CD8-positive, alpha-beta memory T cell (primary cell): Measurements from ENCODE around the gene C6orf136. TPM values are rescaled to one million over a fixed set of nuclear protein-coding genes. Genes with fewer than 3 reads are reported as not detected.

ENCODE experiments used
- CTCF ChIA-PET: fragments of 350-600 bp; sonication (Branson Sonifier 250); formaldehyde crosslinking; loops from one replicate; lab custom pipeline; 2021; ENCODE audit warnings: antibody characterized with exemption; lab: Charles Lee
- POLR2A ChIA-PET: fragments of 350-600 bp; sonication (Branson Sonifier 250); formaldehyde crosslinking; loops from one replicate; lab custom pipeline; 2021; ENCODE audit warnings: antibody characterized with exemption; lab: Charles Lee
- DNase-seq, 5 donors: peaks; one replicate each; pipeline versions ENCODE4 v3.0.0 to v3.0.0-alpha.2; 2020 to 2022; ENCODE audit warnings: mixed read lengths in 1 of 5
- H3K27ac ChIP-seq: one replicate; pipeline ENCODE4 v1.7.0; 2013; ENCODE audit warnings: low read depth, mild to moderate bottlenecking, low read length, moderate library complexity
- H3K27me3 ChIP-seq: 2 replicates; pipeline ENCODE4 v1.7.0; 2013; ENCODE audit warnings: low read length, mild to moderate bottlenecking; ENCODE audit not compliant: insufficient read depth, poor library complexity, severe bottlenecking
- H3K36me3 ChIP-seq: 2 replicates; pipeline ENCODE4 v1.7.0; 2013; ENCODE audit warnings: mild to moderate bottlenecking, low read length, moderate library complexity; ENCODE audit not compliant: insufficient read depth
- H3K4me1 ChIP-seq: 2 replicates; pipeline ENCODE4 v1.7.0; 2013; ENCODE audit warnings: mild to moderate bottlenecking, low read length, moderate library complexity; ENCODE audit not compliant: insufficient read depth
- H3K4me3 ChIP-seq: 2 replicates; pipeline ENCODE4 v1.7.0; 2013; ENCODE audit warnings: mild to moderate bottlenecking, low read length
- H3K9me3 ChIP-seq: 2 replicates; pipeline ENCODE4 v1.7.0; 2013; ENCODE audit warnings: mild to moderate bottlenecking, low read length
- H3K27ac Mint-ChIP-seq, 8 donors: one replicate each; pipeline ENCODE4 v1.8.0; 2020 to 2021; ENCODE audit warnings: mixed read lengths in 8 of 8, mild to moderate bottlenecking in 6 of 8, inconsistent platforms in 3 of 8, moderate library complexity in 3 of 8
- H3K27me3 Mint-ChIP-seq, 2 donors: one replicate each; pipeline ENCODE4 v1.8.0; 2020 to 2021; ENCODE audit warnings: mixed read lengths in 2 of 2, mild to moderate bottlenecking in 1 of 2, moderate library complexity in 1 of 2
- H3K36me3 Mint-ChIP-seq, 3 donors: one replicate each; pipeline ENCODE4 v1.8.0; 2020 to 2021; ENCODE audit warnings: mixed read lengths in 3 of 3, inconsistent platforms in 1 of 3, mild to moderate bottlenecking in 1 of 3
- H3K4me1 Mint-ChIP-seq, 3 donors: one replicate each; pipeline ENCODE4 v1.8.0; 2020 to 2021; ENCODE audit warnings: mixed read lengths in 3 of 3, inconsistent platforms in 1 of 3, mild to moderate bottlenecking in 1 of 3
- H3K4me3 Mint-ChIP-seq, 7 donors: one replicate each; pipeline ENCODE4 v1.8.0; 2020 to 2021; ENCODE audit warnings: mixed read lengths in 7 of 7, mild to moderate bottlenecking in 6 of 7, moderate library complexity in 4 of 7, inconsistent platforms in 2 of 7
- H3K9me3 Mint-ChIP-seq, 5 donors: one replicate each; pipeline ENCODE4 v1.8.0; 2020 to 2022; ENCODE audit warnings: mixed read lengths in 5 of 5, mild to moderate bottlenecking in 3 of 5, moderate library complexity in 2 of 5, inconsistent platforms in 1 of 5
- polyA plus RNA-seq: library from polyadenylated mRNA; unstranded; fragments of 300-500 nt; fragmentation: Illumina TruSeq; gene quantifications from one replicate; pipeline ENCODE4 v1.2.3, GENCODE V29; 2021
- total RNA-seq, 2 experiments: library from RNA; stranded (reverse); gene quantifications; one replicate each; pipeline ENCODE4 v1.2.3, GENCODE V29; 2021

Gene C6orf136
- total and polyA plus RNA-seq, 3 experiments from 2014 or later, result 11.8 to 42.2 (median 35.9) TPM

DNA sequence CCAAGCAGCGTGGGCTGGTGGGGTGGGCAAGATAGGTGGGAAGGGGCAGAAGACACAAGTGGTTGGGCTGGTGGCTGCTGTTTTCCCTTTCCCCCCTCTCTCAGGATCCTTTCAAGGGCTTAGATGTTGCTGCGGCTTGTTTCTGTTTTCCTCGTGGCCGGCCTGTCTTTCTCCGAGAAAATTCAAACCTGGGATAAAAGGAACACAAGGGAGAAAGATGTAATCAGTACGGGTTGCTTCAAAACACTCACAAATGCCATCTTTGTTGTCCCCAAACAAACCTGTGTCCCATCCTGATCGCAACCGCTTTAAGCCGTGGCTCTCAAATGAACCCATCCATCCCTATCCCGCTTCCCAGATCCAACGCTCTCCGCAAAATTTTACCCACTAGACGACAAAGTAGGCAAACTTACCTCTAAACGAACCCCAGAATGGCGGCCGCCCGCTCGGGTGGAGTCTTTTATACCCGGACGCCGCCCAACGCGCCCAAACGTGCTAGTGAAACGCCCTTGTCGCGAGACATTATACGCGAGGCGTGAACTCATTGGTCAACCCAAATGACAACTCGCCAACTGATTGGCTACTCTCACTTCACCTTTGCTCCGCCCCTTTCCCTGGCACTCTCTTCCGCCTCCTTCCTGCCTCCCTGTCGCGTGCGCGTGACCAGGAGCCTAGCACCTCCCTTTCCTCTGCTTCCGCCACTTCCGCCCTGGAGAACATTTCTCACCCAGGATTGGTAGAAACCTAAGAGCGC, 29.9 kb upstream of the C6orf136 start, which contains the start of gene PPP1R10:
TSS of gene PPP1R10 (minus strand) at position 433 of the 754 bp plus-strand sequence. CDS start 7,299 bp downstream, outside the sequence.
- POLR2A ChIA-PET, result interaction anchor here (0.5 to 2.4 kb wide), 16 partner anchors 9 to 125 kb away, joined by 3 to 17 read pairs (median 6); partner anchors contain the start of genes ABCF1, ATAT1, DHX16 and FLOT1
- H3K36me3 ChIP-seq, result peaks cover 42% of the 10 kb centered on the region
- H3K36me3 Mint-ChIP-seq, result peaks cover 19 to 71% (median 21%) of the 10 kb centered on the region in 3 donors

DNA sequence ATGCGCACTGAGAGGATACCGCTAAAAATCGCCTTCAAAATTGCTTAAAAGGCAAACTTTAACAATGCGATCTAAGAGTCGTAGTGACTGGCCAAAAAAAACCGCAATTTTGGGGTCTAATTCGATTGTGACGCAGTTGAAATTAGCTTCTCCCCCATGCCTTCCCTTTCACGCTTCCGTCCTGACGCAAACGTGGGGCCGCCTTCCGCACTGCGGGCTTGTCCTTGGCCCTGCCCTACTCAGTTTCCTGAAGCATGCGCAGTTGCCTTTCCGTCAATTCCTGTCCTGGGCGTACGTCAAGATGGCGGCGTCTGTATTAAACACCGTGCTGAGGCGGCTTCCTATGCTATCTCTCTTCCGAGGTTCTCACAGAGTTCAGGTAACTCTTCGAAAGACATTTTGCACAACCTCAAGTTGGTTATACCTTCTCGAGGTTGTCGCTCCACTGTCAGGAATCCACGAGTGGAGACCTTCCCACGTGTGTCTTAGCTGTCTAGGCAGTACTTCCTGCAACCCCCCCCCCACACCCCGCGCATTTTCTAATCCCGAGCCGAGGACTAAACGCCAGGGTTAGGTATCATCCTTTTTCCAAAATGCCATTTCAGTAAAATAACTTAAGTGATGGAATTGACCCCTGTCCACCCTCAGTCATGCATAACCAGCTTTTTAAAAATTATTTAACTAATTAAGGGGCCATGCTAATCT, 29.2 kb upstream of the C6orf136 start, which contains the start of gene MRPS18B:
TSS of gene MRPS18B (plus strand) at position 276 of the 705 bp plus-strand sequence. CDS start at position 302, 26 bp downstream.
- peaks cover 0 to 20% of the 10 kb centered on the region in 2 donors for H3K27me3 Mint-ChIP-seq
- H3K27ac Mint-ChIP-seq, result peak within 1 kb of the TSS; percentile 100
- H3K4me1 Mint-ChIP-seq, result peaks cover 27 to 40% (median 39%) of the 10 kb centered on the region in 3 donors
- peak; percentile 96 to 100 (median 99) for DNase-seq
- peaks cover 36% of the 10 kb centered on the region for H3K4me1 ChIP-seq
- no peaks in the 10 kb centered on the region for H3K27me3 ChIP-seq
- H3K4me3 ChIP-seq, result peak within 1 kb of the TSS; percentile 95
- H3K36me3 Mint-ChIP-seq, result peaks cover 19 to 73% (median 24%) of the 10 kb centered on the region in 3 donors
- peak within 1 kb of the TSS; percentile 99 for H3K27ac ChIP-seq
- peaks cover 45% of the 10 kb centered on the region for H3K36me3 ChIP-seq
- H3K9me3 Mint-ChIP-seq, result peaks cover 0 to 4% (median 2%) of the 10 kb centered on the region in 5 donors
- H3K9me3 ChIP-seq, result no peaks in the 10 kb centered on the region
- H3K4me3 Mint-ChIP-seq, result peak within 1 kb of the TSS; percentile 93 to 100 (median 99)
- CTCF ChIA-PET, result interaction anchor here (0.6 to 2.2 kb wide), 12 partner anchors 47 to 260 kb away, joined by 3 to 11 read pairs (median 5); partner anchors contain the start of genes ABCF1, DHX16 and MDC1
- POLR2A ChIA-PET, result interaction anchor here (0.5 to 2.4 kb wide), 20 partner anchors 9 to 134 kb away, joined by 3 to 17 read pairs (median 6); partner anchors contain the start of genes ABCF1, ATAT1, DHX16 and FLOT1

More for the DNA sequence above, 29.9 kb upstream of the C6orf136 start, which contains the start of gene PPP1R10:
- peaks cover 0 to 20% of the 10 kb centered on the region in 2 donors for H3K27me3 Mint-ChIP-seq
- Histone ChIP-seq H3K27me3 (no peaks in the 10 kb centered on the region), H3K4me1 (peaks cover 43% of the 10 kb centered on the region), H3K27ac (peak within 1 kb of the TSS; percentile 99), H3K4me3 (peak within 1 kb of the TSS; percentile 95), H3K9me3 (no peaks in the 10 kb centered on the region)
- H3K9me3 Mint-ChIP-seq, result peaks cover 0 to 4% (median 2%) of the 10 kb centered on the region in 5 donors
- peak within 1 kb of the TSS; percentile 100 for H3K27ac Mint-ChIP-seq
- CTCF ChIA-PET, result interaction anchor here (1.0 to 2.2 kb wide), 6 partner anchors 56 to 134 kb away, joined by 3 to 10 read pairs (median 6); partner anchors contain the start of genes DHX16 and MDC1
- DNase-seq, result peak; percentile 95 to 100 (median 99)
- peak within 1 kb of the TSS; percentile 93 to 100 (median 99) for H3K4me3 Mint-ChIP-seq
- H3K4me1 Mint-ChIP-seq, result peaks cover 30 to 47% (median 45%) of the 10 kb centered on the region in 3 donors

DNA sequence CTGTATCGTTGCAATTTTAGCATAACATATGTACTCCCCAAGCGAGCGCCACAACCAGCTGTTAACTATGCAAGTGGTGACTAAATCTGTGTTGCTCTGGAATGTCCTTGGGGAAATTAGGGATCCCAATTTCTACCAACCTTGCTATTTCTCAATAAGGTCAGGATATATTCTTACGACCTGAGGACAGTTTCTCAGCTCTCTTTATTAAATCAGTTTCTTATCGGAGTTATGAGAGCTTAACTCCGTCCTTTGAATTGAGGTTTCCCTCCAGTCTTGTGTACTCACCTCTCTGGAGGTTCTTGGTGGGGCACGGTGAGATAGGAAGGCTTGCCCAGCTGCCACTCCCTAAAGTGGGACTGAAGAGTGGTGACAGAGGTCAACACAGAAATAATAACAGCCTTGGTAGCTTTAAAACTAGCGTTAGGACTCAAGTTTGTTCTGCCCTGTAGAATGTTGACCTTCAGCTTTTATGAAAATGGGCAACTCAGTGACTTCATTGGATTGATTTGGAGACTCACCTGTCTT, 28.6 kb upstream of the C6orf136 start:
- no peaks in the 10 kb centered on the region for H3K9me3 ChIP-seq
- Mint-ChIP-seq H3K9me3 (peaks cover 0 to 4% (median 2%) of the 10 kb centered on the region in 5 donors), H3K36me3 (peaks cover 19 to 74% (median 24%) of the 10 kb centered on the region in 3 donors), H3K4me1 (peaks cover 25 to 34% (median 33%) of the 10 kb centered on the region in 3 donors), H3K27me3 (peaks cover 0 to 20% of the 10 kb centered on the region in 2 donors), H3K4me3 (peak overlapping the region; percentile 93 to 100 (median 99)), H3K27ac (peak overlapping the region; percentile 100)
- peak overlapping the region; percentile 99 for H3K27ac ChIP-seq
- H3K4me3 ChIP-seq, result peak overlapping the region; percentile 95
- peaks cover 45% of the 10 kb centered on the region for H3K36me3 ChIP-seq
- no peaks in the 10 kb centered on the region for H3K27me3 ChIP-seq
- DNase-seq, result no peak
- H3K4me1 ChIP-seq, result peaks cover 30% of the 10 kb centered on the region
- ChIA-PET CTCF (interaction anchor here (0.6 to 2.2 kb wide), 11 partner anchors 47 to 260 kb away, joined by 3 to 11 read pairs (median 6); partner anchors contain the start of genes ABCF1, DHX16 and MDC1), POLR2A (interaction anchor here (0.7 to 2.4 kb wide), 17 partner anchors 8 to 135 kb away, joined by 3 to 17 read pairs (median 6); partner anchors contain the start of genes ABCF1, ATAT1, DHX16 and GNL1)

DNA sequence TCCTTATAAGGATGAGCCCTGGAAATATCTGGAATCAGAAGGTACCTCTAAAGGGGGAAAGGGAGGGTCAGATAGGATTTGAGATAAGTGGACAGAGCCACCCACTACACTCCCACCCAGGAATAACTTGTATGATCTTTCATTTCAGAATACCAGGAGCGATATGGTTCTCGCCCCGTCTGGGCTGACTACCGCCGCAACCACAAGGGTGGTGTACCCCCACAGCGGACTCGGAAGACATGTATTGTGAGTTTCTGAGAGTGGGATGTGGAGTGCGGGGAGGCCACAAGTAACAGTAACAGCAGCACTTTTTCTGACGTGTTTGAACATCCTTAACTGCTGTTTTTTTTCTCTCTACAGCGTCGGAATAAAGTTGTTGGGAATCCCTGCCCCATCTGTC, 27.4 kb upstream of the C6orf136 start:
- H3K4me3 ChIP-seq, result no peak overlapping the region
- Mint-ChIP-seq H3K27me3 (peaks cover 0 to 20% of the 10 kb centered on the region in 2 donors), H3K27ac (peak overlapping the region in 3 of 8 donors; percentile 29 to 100 (median 55)), H3K36me3 (peaks cover 19 to 75% (median 24%) of the 10 kb centered on the region in 3 donors), H3K4me1 (peaks cover 15 to 22% (median 20%) of the 10 kb centered on the region in 3 donors), H3K9me3 (peaks cover 0 to 4% (median 2%) of the 10 kb centered on the region in 5 donors), H3K4me3 (peak overlapping the region in 5 of 7 donors; percentile 20 to 99 (median 54))
- H3K27me3 ChIP-seq, result no peaks in the 10 kb centered on the region
- H3K27ac ChIP-seq, result no peak overlapping the region
- peaks cover 48% of the 10 kb centered on the region for H3K36me3 ChIP-seq
- ChIA-PET CTCF (interaction anchor here (2.2 kb wide), 1 partner anchor 53 kb away, joined by 7 read pairs; the partner anchor contains the start of gene DHX16), POLR2A (no interaction called here)
- DNase-seq, result no peak
- H3K4me1 ChIP-seq, result peaks cover 18% of the 10 kb centered on the region
- H3K9me3 ChIP-seq, result no peaks in the 10 kb centered on the region

DNA sequence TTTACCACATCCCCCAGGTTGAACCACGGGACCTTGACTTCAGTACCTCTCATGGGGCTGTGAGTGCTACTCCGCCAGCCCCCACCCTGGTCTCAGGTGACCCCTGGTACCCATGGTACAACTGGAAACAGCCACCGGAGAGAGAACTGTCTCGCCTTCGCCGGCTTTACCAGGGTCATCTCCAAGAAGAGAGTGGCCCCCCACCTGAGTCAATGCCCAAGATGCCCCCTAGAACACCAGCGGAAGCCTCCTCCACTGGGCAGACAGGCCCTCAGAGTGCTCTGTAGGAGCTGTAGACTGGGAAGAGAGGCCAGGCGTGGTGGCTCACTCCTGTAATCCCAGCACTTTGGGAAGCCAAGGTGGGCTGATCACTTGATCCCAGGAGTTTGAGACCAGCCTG, 21.4 kb upstream of the C6orf136 start:
- H3K27me3 ChIP-seq, result no peaks in the 10 kb centered on the region
- no peaks in the 10 kb centered on the region for H3K9me3 Mint-ChIP-seq
- H3K4me3 Mint-ChIP-seq, result peak overlapping the region in 1 of 7 donors; percentile 86
- no peaks in the 10 kb centered on the region for H3K27me3 Mint-ChIP-seq
- H3K4me3 ChIP-seq, result no peak overlapping the region
- H3K27ac Mint-ChIP-seq, result peak overlapping the region in 6 of 8 donors; percentile 51 to 98 (median 95)
- POLR2A ChIA-PET, result interaction anchor here (1.9 kb wide), 1 partner anchor 10 kb away, joined by 7 read pairs; no protein-coding TSS in a partner anchor
- H3K27ac ChIP-seq, result peak overlapping the region; percentile 29
- peaks cover 0 to 69% (median 11%) of the 10 kb centered on the region in 3 donors for H3K36me3 Mint-ChIP-seq
- no peaks in the 10 kb centered on the region for H3K9me3 ChIP-seq
- H3K4me1 ChIP-seq, result peaks cover 16% of the 10 kb centered on the region
- H3K4me1 Mint-ChIP-seq, result peaks cover 19 to 25% (median 19%) of the 10 kb centered on the region in 3 donors
- CTCF ChIA-PET, result interaction anchor here (0.7 to 3.1 kb wide), 11 partner anchors 9 to 143 kb away, joined by 3 to 14 read pairs (median 4); no protein-coding TSS in a partner anchor
- no peak for DNase-seq
- peaks cover 41% of the 10 kb centered on the region for H3K36me3 ChIP-seq

DNA sequence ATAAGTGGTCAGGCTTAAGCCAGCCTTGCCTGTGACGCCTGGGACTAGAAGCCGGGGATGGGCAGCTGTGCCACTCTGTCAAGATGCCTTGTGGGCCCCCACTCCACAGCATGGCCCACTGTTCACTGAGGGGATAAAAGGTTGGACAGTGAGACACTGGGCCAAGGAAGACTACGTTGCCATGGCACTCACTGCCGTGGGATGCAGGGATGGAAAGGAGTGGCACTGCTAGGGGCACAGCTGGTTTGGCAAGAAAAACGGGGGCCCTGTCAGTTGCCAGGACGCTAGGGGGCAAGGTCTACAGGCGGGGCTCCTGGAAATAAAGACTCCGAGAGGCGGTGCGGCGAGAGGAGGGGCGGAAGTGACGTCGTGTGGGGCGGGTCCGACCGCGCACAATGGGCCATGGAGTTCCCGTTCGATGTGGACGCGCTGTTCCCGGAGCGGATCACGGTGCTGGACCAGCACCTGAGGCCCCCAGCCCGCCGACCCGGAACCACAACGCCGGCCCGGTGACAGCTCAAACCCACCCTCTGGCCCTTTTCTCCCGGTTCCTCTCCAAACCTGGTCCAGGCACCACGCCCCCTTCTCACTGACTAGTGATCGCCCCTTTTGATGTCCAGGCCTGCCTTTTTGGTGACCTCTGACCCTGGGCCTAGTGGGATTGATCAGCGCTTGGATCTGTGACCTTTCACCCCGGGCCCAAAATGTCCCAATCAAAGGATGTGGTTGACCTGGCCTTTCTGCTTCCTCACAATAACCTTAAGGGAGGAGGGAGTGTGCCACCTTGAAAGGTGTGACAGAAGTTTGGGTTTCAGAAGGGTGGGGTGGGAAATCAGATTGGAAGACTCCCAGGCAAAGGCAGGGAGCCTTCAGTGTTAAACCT, 20.2 kb upstream of the C6orf136 start, which contains the start of gene ATAT1:
TSS of gene ATAT1 (plus strand) at position 391 of the 883 bp plus-strand sequence.
- Mint-ChIP-seq H3K27me3 (no peaks in the 10 kb centered on the region), H3K4me1 (peaks cover 19 to 25% (median 19%) of the 10 kb centered on the region in 3 donors), H3K4me3 (peak within 1 kb of the TSS; percentile 86 to 95 (median 93)), H3K9me3 (no peaks in the 10 kb centered on the region), H3K27ac (peak within 1 kb of the TSS; percentile 82 to 99 (median 98)), H3K36me3 (peaks cover 0 to 67% (median 11%) of the 10 kb centered on the region in 3 donors)
- ChIA-PET CTCF (interaction anchor here (0.6 to 3.1 kb wide), 13 partner anchors 8 to 145 kb away, joined by 3 to 14 read pairs (median 3); no protein-coding TSS in a partner anchor), POLR2A (interaction anchor here (0.7 to 1.9 kb wide), 4 partner anchors 9 to 71 kb away, joined by 3 to 7 read pairs (median 5); partner anchors contain the start of genes DHX16, MRPS18B and PPP1R10)
- DNase-seq, result peak; percentile 86 to 93 (median 88)
- no peaks in the 10 kb centered on the region for H3K9me3 ChIP-seq
- H3K4me1 ChIP-seq, result peaks cover 16% of the 10 kb centered on the region
- H3K36me3 ChIP-seq, result peaks cover 31% of the 10 kb centered on the region
- H3K27ac ChIP-seq, result peak within 1 kb of the TSS; percentile 89
- no peaks in the 10 kb centered on the region for H3K27me3 ChIP-seq
- peak within 1 kb of the TSS; percentile 76 for H3K4me3 ChIP-seq
